Heart right ventricle (tissue), 16 donors: ENCODE measurements around the gene DOHH. TPM values are rescaled to one million over a fixed set of nuclear protein-coding genes. Genes with fewer than 3 reads are reported as not detected.
"Not testable (repeated sequence)": the region's sequence is repeated elsewhere in the genome, so short reads cannot be mapped to it uniquely, and the experiment has no call there.

Source experiments
- ATAC-seq, 8 donors: fragments of 200-7000 bp; cut with Tn5 transposase; one replicate each; pipeline ENCODE4 v1.9.1; 2020; ENCODE audit warnings: mild to moderate bottlenecking in 8 of 8, moderate library complexity in 8 of 8, moderate number of reproducible peaks in 1 of 8
- DNase-seq, 2 donors: peaks; one replicate each; pipeline ENCODE4 v3.0.0-alpha.2; 2020
- H3K27ac ChIP-seq, 10 donors: fragments of 200-600 bp; sonication (generic) in 2 of 10; one replicate each; pipeline versions ENCODE4 v1.5.0 to v1.8.0; 2020 to 2022; ENCODE audit warnings: mild to moderate bottlenecking in 3 of 10
- H3K27me3 ChIP-seq, 7 donors: fragments of 200-600 bp; one replicate each; pipeline ENCODE4 v1.8.0; 2021 to 2022; ENCODE audit warnings: mild to moderate bottlenecking in 2 of 7
- H3K36me3 ChIP-seq, 9 donors: fragments of 200-600 bp; sonication (generic) in 1 of 9; one replicate each; pipeline versions ENCODE4 v1.5.0 to v1.8.0; 2020 to 2022; ENCODE audit warnings: mild to moderate bottlenecking in 2 of 9
- H3K4me1 ChIP-seq, 9 donors: fragments of 200-600 bp; sonication (generic) in 1 of 9; one replicate each; pipeline versions ENCODE4 v1.5.0 to v1.8.0; 2020 to 2022; ENCODE audit warnings: mild to moderate bottlenecking in 4 of 9
- H3K4me3 ChIP-seq, 10 donors: fragments of 200-600 bp; sonication (generic) in 2 of 10; one replicate each; pipeline versions ENCODE4 v1.5.0 to v1.8.0; 2020 to 2022; ENCODE audit warnings: mild to moderate bottlenecking in 7 of 10, moderate library complexity in 2 of 10
- H3K9me3 ChIP-seq, 11 donors: fragments of 200-600 bp in 10 of 11; sonication (generic) in 2 of 11; one replicate each; pipeline versions ENCODE4 v1.5.0 to v1.8.0; 2013 to 2022; ENCODE audit warnings: mild to moderate bottlenecking in 2 of 11, control low read depth in 1 of 11, moderate library complexity in 1 of 11
- CTCF ChIP-seq, 9 donors: fragments of 200-600 bp; sonication (generic) in 2 of 9; IDR thresholded peaks; one replicate each; pipeline versions ENCODE4 v1.5.0 to v1.8.0; 2021 to 2022; ENCODE audit warnings: antibody characterized with exemption in 9 of 9, mild to moderate bottlenecking in 5 of 9, moderate library complexity in 1 of 9
- WGBS, 2 donors: extraction: QIAGEN DNeasy Blood & Tissue Kit; methylation state at CpG; one replicate each; pipeline ENCODE4 v1.1.7; 2013; ENCODE audit warnings: inconsistent platforms in 1 of 2; 5-methylcytosine and 5-hydroxymethylcytosine counted together
- intact Hi-C, 10 donors: fragments of 100-400 bp; cut with DNase I; formaldehyde crosslinking; loops; one replicate each; pipeline versions ENCODE4 v1.11.1 to v1.14.2; 2022
- polyA plus RNA-seq, 2 donors: library from polyadenylated mRNA; stranded (reverse); fragments of 200-250 nt; gene quantifications; one replicate each; pipeline ENCODE4 v1.2.3, GENCODE V29; 2013
- total RNA-seq, 10 donors: library from RNA; stranded (reverse); fragmentation: NEBNext Ultra II Directional in 3 of 10; extraction: Animal tissue kit (Norgen Biotek cat#: 25700) in 3 of 10; gene quantifications; one replicate each; pipeline versions ENCODE4 v1.2.1 to v1.2.4, GENCODE V29; 2021 to 2023
- donor health status: Arrhythmogenic right ventricular cardiomyopathy.
- donor health status: ischemic (EF 13 %, LVEDD 7.1; RV severe dilation, severe dysfunction).
- donor health status: healthy with polysubstance abuse.
- donor health status: DM: no; HTN: yes; CAD: no.
- donor health status: DM: no; HTN: no; CAD: no.
- donor health status: ischemic (EF 25% LVEDD 6.9; RV normal size, moderate dysfunction).
- donor health status: ischemic (EF 25% LVEDD 5.7; RV mildly dilated, moderate dysfunction).
- donor health status: healthy.
- donor health status: DM: yes; HTN: yes; CAD: no.
- donor health status: Ischemic cardiomyopathy.
- donor health status: ischemic (EF 35%, LVEDD 5.7; RV mildly dilated, moderate dysfunction).
- donor health status: nonischemic (EF 11% LVEDD 7.7; RV severe dilation, severe dysfunction).
- donor health status: DM: yes; HTN: yes; CAD: no.
- donor health status: PGD.
- donor health status: ischemic (EF 29% LVEDD 5.4; RV normal size, mild dysfunction).
- donor health status: nonischemic (EF 23%, LVEDD 6.1; RV moderate dilation, normal function).

DOHH gene
- total and polyA plus RNA-seq, 12 donors, result 7.2 to 30.4 (median 10.3) TPM

GRCh38 chr19:3509566-3509989 lies 9.1 kb upstream of the DOHH start:
- Histone ChIP-seq H3K36me3 (peaks cover 0 to 34% (median 0%) of the 10 kb centered on the region in 9 donors), H3K4me1 (peaks cover 12 to 68% (median 34%) of the 10 kb centered on the region in 9 donors), H3K9me3 (no peaks in the 10 kb centered on the region), H3K27me3 (no peaks in the 10 kb centered on the region), H3K27ac (no peak overlapping the region), H3K4me3 (no peak overlapping the region)
- intact Hi-C loops, result loop anchor here in 1 of 10 donors (10.0 kb wide), 1 partner anchor 1575 kb away; no protein-coding TSS in a partner anchor
- WGBS, 2 donors, result 85 to 86% methylated on average over 15 of the region's 15 CpGs
- TF ChIP-seq CTCF (IDR thresholded peaks at IDR 0.05), result no peak
- ATAC-seq (no peak), DNase-seq (no peak)

- no peaks in the 10 kb centered on the region for H3K27me3 ChIP-seq
- TF ChIP-seq CTCF (IDR thresholded peaks at IDR 0.05), result no peak
- H3K4me1 ChIP-seq, result peaks cover 12 to 66% (median 34%) of the 10 kb centered on the region in 9 donors
- WGBS, 2 donors, result 83 to 85% methylated on average over 23 of the region's 23 CpGs
- intact Hi-C loops, result loop anchor here in 1 of 10 donors (10.0 kb wide), 1 partner anchor 1574 kb away; no protein-coding TSS in a partner anchor
- H3K36me3 ChIP-seq, result peaks cover 0 to 34% (median 0%) of the 10 kb centered on the region in 9 donors
- ATAC-seq (no peak), DNase-seq (no peak)
- H3K4me3 ChIP-seq, result no peak overlapping the region
- H3K27ac ChIP-seq, result no peak overlapping the region
- no peaks in the 10 kb centered on the region for H3K9me3 ChIP-seq
Measured at GRCh38 chr19:3508771-3509535, 8.5 kb upstream of the DOHH start.

- H3K27me3 ChIP-seq, H3K9me3 ChIP-seq, DNase-seq, H3K27ac ChIP-seq, ATAC-seq: not testable (repeated sequence)
- 93 to 96% methylated on average over 18 of the region's 18 CpGs for WGBS, 2 donors
- intact Hi-C loops, result loop anchor here in 1 of 10 donors (10.0 kb wide), 1 partner anchor 1573 kb away; no protein-coding TSS in a partner anchor
- Histone ChIP-seq H3K36me3 (peaks cover 0 to 34% (median 0%) of the 10 kb centered on the region in 9 donors), H3K4me1 (peaks cover 11 to 62% (median 34%) of the 10 kb centered on the region in 9 donors), H3K4me3 (peak overlapping the region in 1 of 10 donors; percentile 77)
Measured at GRCh38 chr19:3508121-3508661, 7.7 kb upstream of the DOHH start.

- Histone ChIP-seq H3K36me3 (peaks cover 0 to 34% (median 0%) of the 10 kb centered on the region in 9 donors), H3K27ac (peak overlapping the region in 5 of 10 donors; percentile 7 to 96 (median 94)), H3K4me3 (peak overlapping the region; percentile 77 to 100 (median 96)), H3K4me1 (peaks cover 5 to 56% (median 30%) of the 10 kb centered on the region in 9 donors), H3K27me3 (no peaks in the 10 kb centered on the region), H3K9me3 (no peaks in the 10 kb centered on the region)
- intact Hi-C loops, result loop anchor here in 2 of 10 donors (2.0 to 10.0 kb wide), 2 partner anchors 65 to 1573 kb away; partner anchors contain the start of gene HMG20B (in 1 of the 2)
- DNase-seq (no peak), ATAC-seq (no peak)
- no peak for TF ChIP-seq CTCF (IDR thresholded peaks at IDR 0.05)
- WGBS, 2 donors, result 31 to 32% methylated on average over 31 of the region's 31 CpGs
Measured at GRCh38 chr19:3507371-3508120, 7.1 kb upstream of the DOHH start.
